ENCODE results near the gene NRXN2.

- TF ChIP-seq CTCF (IDR thresholded peaks at IDR 0.05) (no peak), POLR2A (IDR thresholded peaks at IDR 0.05) (no peak)
These were observed 129.6 kb downstream of the NRXN2 start for GRCh38 chr11:64593156-64594105.
